D721Med (cell line): Measurements from ENCODE around the gene TRAPPC2L.

Experiments
- DNase-seq: peaks from one replicate; pipeline ENCODE4 v3.0.0; 2011; ENCODE audit warnings: low spot score; ENCODE audit not compliant: insufficient read length
- FAIRE-seq: peaks from 2 replicates; lab custom pipeline; 2011; peaks lifted over from hg19 to GRCh38; lab: Jason Lieb, UNC
- TF ChIP-seq, protein P1 (sequence below): IDR thresholded peaks from 2 replicates; pipeline ENCODE4 v1.5.1; 2012; ENCODE audit warnings: mild to moderate bottlenecking, control low read depth; ENCODE audit not compliant: insufficient read depth; ENCODE audit errors: missing control alignments

The TRAPPC2L gene

DNA sequence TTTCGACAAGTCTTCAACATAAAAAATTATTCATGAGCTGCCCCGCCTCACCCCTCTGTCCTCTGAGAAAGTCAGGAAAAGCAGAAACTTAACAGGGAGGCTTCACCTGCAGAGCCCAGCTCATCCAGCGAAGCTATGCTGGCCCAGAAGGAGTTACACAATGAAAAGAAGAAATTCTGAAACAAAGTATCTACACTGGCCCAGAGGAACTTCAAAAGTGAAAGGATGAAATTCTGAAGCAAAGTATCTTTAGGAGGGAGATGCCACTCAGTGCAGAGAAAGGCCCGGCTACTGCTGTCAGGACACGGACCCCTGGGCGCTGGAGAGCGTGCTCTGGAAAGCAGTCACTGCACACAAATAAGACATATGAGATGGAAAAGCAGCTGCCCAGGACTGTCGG is 1.8 kb upstream of the TRAPPC2L start:
- TF ChIP-seq, protein P1, sequence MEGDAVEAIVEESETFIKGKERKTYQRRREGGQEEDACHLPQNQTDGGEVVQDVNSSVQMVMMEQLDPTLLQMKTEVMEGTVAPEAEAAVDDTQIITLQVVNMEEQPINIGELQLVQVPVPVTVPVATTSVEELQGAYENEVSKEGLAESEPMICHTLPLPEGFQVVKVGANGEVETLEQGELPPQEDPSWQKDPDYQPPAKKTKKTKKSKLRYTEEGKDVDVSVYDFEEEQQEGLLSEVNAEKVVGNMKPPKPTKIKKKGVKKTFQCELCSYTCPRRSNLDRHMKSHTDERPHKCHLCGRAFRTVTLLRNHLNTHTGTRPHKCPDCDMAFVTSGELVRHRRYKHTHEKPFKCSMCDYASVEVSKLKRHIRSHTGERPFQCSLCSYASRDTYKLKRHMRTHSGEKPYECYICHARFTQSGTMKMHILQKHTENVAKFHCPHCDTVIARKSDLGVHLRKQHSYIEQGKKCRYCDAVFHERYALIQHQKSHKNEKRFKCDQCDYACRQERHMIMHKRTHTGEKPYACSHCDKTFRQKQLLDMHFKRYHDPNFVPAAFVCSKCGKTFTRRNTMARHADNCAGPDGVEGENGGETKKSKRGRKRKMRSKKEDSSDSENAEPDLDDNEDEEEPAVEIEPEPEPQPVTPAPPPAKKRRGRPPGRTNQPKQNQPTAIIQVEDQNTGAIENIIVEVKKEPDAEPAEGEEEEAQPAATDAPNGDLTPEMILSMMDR: no peak
- DNase-seq (no peak), FAIRE-seq (no peak)

DNA sequence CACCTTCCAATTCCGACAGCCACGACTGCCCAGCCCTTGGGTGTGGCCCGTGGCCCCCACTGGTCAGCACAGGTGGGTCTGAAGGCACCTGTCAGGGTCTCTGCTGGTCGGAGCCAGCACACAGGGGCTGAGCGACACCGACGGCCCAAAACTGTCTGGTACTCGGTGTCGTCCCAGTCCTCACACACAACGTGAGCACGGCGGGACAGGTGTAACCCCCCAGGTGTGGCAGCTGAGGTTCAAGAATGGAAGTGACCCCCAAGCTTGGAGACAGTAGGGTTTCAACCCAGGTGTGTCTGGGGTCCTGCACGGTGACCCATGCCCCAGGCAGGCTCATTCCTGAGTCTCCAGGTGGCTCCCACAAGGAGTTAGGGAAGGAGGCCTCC is 1.2 kb upstream of the TRAPPC2L start:
- no peak for DNase-seq
- FAIRE-seq: no peak
- TF ChIP-seq, protein P1: no peak

DNA sequence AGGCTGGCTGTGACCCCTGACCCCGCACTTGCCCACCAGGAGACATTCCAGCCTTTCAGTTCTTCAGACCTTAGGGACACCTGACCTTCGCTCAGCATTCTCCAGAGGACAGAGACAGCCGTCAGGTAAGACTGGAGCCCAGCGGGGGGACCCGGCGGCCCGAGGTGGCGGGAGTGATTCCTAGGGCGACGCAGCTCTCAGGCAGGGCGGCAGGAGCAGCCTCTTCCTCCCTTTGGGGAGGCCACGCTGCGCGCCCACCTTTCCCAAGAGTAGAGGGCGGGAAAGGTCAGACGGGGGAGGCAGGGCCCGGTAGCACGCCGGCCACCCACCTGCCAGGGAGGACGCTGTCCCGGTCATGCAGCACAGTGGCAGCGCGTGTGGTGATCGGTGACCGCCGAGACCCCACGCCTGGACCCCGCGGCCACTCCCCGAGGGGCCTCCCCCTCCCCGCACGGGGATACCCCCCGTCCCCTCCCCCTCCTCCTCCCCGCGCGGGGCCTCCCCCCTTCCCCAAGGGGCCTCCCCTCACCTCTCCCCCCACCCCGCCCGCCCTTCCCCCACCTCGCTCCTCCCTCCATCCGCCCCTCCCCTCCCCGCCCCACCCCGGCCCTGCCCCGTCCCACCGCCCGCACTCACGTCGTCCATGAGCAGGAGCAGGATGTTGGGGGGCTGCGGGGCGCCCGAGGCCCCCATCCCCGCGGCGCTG is 652 bp upstream of the TRAPPC2L start:
- TF ChIP-seq, protein P1: no peak
- FAIRE-seq (no peak), DNase-seq (no peak)

DNA sequence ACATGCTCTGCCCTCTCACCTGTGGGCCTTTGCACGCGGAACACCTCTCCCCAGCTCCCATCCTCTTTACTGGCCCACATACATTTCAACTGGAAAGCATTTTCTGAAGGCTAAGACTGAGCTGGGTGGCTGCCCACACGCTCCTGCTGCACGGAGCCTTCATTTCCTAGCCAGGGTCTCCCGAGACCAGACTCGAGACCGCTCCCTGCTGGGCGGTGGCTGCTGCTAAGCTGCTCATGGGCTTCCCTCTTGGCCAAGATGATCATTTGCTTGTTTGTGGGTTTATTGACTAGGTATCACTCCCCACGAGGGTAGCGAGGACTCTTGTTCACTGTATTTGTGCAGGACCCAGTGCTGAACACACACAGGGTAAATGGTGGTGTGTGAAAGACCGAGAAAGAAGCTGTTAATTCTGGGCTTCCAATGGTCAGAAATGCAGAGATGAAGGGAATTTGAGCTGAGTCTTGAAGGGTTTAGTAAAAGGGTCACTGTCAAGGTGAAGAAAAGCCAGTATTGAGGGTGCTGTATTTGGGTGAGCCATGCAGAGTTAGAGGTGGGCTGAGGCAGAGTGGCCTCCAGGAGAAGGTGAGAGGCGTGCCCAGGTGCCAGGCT is 907 bp downstream of the TRAPPC2L start:
- no peak for FAIRE-seq
- TF ChIP-seq, protein P1: peak; percentile 60
- no peak for DNase-seq

DNA sequence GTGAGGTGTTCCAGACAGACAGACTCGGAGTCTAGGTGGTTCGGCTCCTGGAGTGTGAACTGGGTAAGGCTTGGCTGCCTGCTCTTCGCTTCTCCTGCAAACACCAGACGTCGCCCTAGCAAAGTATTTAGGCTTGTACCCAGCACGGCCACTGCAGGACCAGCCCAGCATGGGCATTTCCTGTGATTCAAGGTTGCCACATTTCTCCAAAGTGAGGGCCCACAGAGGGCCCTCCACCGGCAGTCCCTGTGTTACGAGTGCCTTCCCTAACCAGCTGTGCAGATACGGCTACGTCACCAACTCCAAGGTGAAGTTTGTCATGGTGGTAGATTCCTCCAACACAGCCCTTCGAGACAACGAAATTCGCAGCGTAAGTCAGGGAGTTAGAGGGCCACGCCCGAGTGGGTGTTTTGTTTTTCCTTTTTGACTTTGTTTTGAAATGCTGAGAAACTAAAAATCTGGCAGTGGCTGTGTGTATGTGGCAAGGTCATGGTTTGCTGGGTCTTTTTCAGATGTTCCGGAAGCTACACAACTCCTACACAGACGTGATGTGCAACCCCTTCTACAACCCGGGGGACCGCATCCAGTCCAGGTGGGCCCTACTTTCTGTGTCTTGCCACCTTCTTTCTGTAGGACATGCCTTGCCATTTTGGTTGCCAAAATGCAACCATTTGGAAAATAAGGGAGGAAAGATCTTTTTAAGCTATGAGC is 2.6 kb downstream of the TRAPPC2L start:
- DNase-seq (no peak), FAIRE-seq (no peak)
- TF ChIP-seq, protein P1: no peak

DNA sequence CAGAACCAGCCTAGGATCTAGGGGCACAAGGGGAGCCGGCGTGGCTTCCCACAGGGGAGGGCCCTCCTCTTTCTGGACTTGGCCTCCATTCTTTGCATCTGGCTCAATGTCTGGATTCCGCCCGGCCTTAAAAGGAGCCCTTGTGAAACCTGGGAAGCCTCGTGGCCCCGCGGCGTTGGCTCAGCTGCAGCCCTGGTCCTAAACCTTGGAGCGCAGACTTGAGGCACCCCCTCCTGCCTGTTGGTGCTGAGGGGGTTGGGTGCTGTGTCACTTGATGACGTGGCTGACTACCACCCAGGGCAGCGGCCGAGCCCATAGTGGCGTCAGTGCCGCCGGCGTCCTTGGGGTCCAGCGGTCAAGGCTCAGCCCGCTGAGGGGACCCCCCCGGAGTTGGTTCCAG is 4.4 kb downstream of the TRAPPC2L start:
- FAIRE-seq (no peak), DNase-seq (no peak)
- TF ChIP-seq, protein P1: no peak
